CD4-positive, alpha-beta T cell (primary cell): Measurements from ENCODE around the gene RPS16. TPM values are rescaled to one million over a fixed set of nuclear protein-coding genes. Genes with fewer than 3 reads are reported as not detected.
A peak's percentile ranks its signal among the peaks of the same experiment; 100 is the strongest.
"Not testable (repeated sequence)": the region's sequence is repeated elsewhere in the genome, so short reads cannot be mapped to it uniquely, and the experiment has no call there.

Experiments used
- ATAC-seq: fragments of 200-7000 bp; cut with Tn5 transposase; one replicate; pipeline ENCODE4 v1.10.0; 2022; ENCODE audit warnings: mild to moderate bottlenecking; ENCODE audit not compliant: poor library complexity
- CTCF ChIA-PET: fragments of 350-600 bp; sonication (Branson Sonifier 250); formaldehyde crosslinking; loops from one replicate; lab custom pipeline; 2021; ENCODE audit warnings: antibody characterized with exemption, inconsistent platforms; lab: Charles Lee
- POLR2A ChIA-PET: fragments of 350-600 bp; sonication (Branson Sonifier 250); formaldehyde crosslinking; loops from one replicate; lab custom pipeline; 2021; ENCODE audit warnings: antibody characterized with exemption, inconsistent platforms; lab: Charles Lee
- DNase-seq, 14 experiments: peaks; one replicate each; pipeline ENCODE4 v3.0.0-alpha.2; 2013 to 2020; ENCODE audit warnings: mixed read lengths in 2 of 14
- H3K27ac ChIP-seq, 2 donors: one replicate each; pipeline versions ENCODE4 v1.5.1 to v1.7.0; 2013; ENCODE audit warnings: low read length in 2 of 2, low read depth in 1 of 2, mild to moderate bottlenecking in 1 of 2
- H3K27me3 ChIP-seq, 2 experiments: 1 replicate in 1 of 2; 2 replicates in 1 of 2; pipeline versions ENCODE4 v1.6.1 to v1.7.0; 2013; ENCODE audit warnings: low read length in 2 of 2, control low read depth in 1 of 2, mild to moderate bottlenecking in 1 of 2, moderate library complexity in 1 of 2; ENCODE audit not compliant: insufficient read depth in 2 of 2, control insufficient read depth in 1 of 2
- H3K36me3 ChIP-seq: one replicate; pipeline ENCODE4 v1.6.1; 2013; ENCODE audit warnings: low read length, control low read depth; ENCODE audit not compliant: insufficient read depth
- H3K4me1 ChIP-seq: one replicate; pipeline ENCODE4 v1.6.1; 2013; ENCODE audit warnings: low read length, control low read depth; ENCODE audit not compliant: insufficient read depth
- H3K4me3 ChIP-seq: one replicate; pipeline ENCODE4 v1.5.1; 2013; ENCODE audit warnings: mild to moderate bottlenecking, low read length, moderate library complexity
- H3K9me3 ChIP-seq, 2 experiments: 1 replicate in 1 of 2; 2 replicates in 1 of 2; pipeline versions ENCODE4 v1.6.1 to v1.7.0; 2013; ENCODE audit warnings: low read length in 2 of 2, mild to moderate bottlenecking in 2 of 2, control low read depth in 1 of 2, moderate library complexity in 1 of 2; ENCODE audit not compliant: control insufficient read depth in 1 of 2, insufficient read depth in 1 of 2
- H3K27ac Mint-ChIP-seq: one replicate; pipeline ENCODE4 v1.8.0; 2020; ENCODE audit warnings: mixed read lengths
- H3K27me3 Mint-ChIP-seq: one replicate; pipeline ENCODE4 v1.8.0; 2021; ENCODE audit warnings: mixed read lengths
- H3K36me3 Mint-ChIP-seq: one replicate; pipeline ENCODE4 v1.8.0; 2021; ENCODE audit warnings: low read depth, mixed read lengths
- H3K4me1 Mint-ChIP-seq: one replicate; pipeline ENCODE4 v1.8.0; 2021; ENCODE audit warnings: low read depth, mixed read lengths
- H3K4me3 Mint-ChIP-seq: one replicate; pipeline ENCODE4 v1.8.0; 2020; ENCODE audit warnings: mild to moderate bottlenecking, mixed read lengths
- H3K9me3 Mint-ChIP-seq: one replicate; pipeline ENCODE4 v1.8.0; 2020; ENCODE audit warnings: mixed read lengths
- intact Hi-C, 2 experiments: fragments of 100-400 bp; cut with DNase I in 1 of 2; cut with micrococcal nuclease in 1 of 2; formaldehyde crosslinking; loops; one replicate each; pipeline versions ENCODE4 v1.15.1 to v1.9.0; 2023 to 2025; cut with DNase I, micrococcal nuclease
- total RNA-seq, 174 experiments: library from RNA in 2 of 174; stranded (reverse) in 2 of 174; gene quantifications; one replicate each; pipeline ENCODE4 v1.2.3 and lab custom pipeline; 2021 to 2026
- TF ChIP-seq, protein P1 (sequence below): fragments of 200-600 bp; IDR thresholded peaks from one replicate; pipeline ENCODE4 v1.8.0; 2022; ENCODE audit warnings: antibody characterized with exemption, mild to moderate bottlenecking

RPS16 gene
- total RNA-seq, 2 experiments from 2014 or later: 4,625 to 4,839 TPM

- no peak overlapping the region for H3K27ac Mint-ChIP-seq
- H3K36me3 ChIP-seq: peaks cover 72% of the 10 kb centered on the region
- H3K4me1 ChIP-seq: no peaks in the 10 kb centered on the region
- ATAC-seq: no peak
- H3K9me3 ChIP-seq: no peaks in the 10 kb centered on the region
- ChIA-PET CTCF (no interaction called here), POLR2A (interaction anchor here (1.0 kb wide), 1 partner anchor 23 kb away, joined by 3 read pairs; no protein-coding TSS in a partner anchor)
- no peak overlapping the region for H3K4me3 ChIP-seq
- no peaks in the 10 kb centered on the region for H3K27me3 Mint-ChIP-seq
- no peak overlapping the region for H3K27ac ChIP-seq
- peaks cover 90% of the 10 kb centered on the region for H3K36me3 Mint-ChIP-seq
- no peaks in the 10 kb centered on the region for H3K27me3 ChIP-seq
- intact Hi-C loops: no loop called here
- TF ChIP-seq, protein P1, sequence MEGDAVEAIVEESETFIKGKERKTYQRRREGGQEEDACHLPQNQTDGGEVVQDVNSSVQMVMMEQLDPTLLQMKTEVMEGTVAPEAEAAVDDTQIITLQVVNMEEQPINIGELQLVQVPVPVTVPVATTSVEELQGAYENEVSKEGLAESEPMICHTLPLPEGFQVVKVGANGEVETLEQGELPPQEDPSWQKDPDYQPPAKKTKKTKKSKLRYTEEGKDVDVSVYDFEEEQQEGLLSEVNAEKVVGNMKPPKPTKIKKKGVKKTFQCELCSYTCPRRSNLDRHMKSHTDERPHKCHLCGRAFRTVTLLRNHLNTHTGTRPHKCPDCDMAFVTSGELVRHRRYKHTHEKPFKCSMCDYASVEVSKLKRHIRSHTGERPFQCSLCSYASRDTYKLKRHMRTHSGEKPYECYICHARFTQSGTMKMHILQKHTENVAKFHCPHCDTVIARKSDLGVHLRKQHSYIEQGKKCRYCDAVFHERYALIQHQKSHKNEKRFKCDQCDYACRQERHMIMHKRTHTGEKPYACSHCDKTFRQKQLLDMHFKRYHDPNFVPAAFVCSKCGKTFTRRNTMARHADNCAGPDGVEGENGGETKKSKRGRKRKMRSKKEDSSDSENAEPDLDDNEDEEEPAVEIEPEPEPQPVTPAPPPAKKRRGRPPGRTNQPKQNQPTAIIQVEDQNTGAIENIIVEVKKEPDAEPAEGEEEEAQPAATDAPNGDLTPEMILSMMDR: no peak
- no peaks in the 10 kb centered on the region for H3K9me3 Mint-ChIP-seq
- DNase-seq: no peak
- peaks cover 6% of the 10 kb centered on the region for H3K4me1 Mint-ChIP-seq
- no peak overlapping the region for H3K4me3 Mint-ChIP-seq
Observed at GRCh38 chr19:39463403-39463802, 27.7 kb upstream of the RPS16 start.

- ATAC-seq, H3K27ac ChIP-seq, H3K4me3 ChIP-seq, H3K9me3 ChIP-seq, H3K27me3 Mint-ChIP-seq, H3K4me3 Mint-ChIP-seq, DNase-seq, POLR2A ChIA-PET, intact Hi-C loops, CTCF ChIA-PET, H3K27me3 ChIP-seq, H3K9me3 Mint-ChIP-seq: not testable (repeated sequence)
- Mint-ChIP-seq H3K4me1 (peaks cover 70% of the 10 kb centered on the region), H3K36me3 (peaks cover 64% of the 10 kb centered on the region), H3K27ac (peak overlapping the region; percentile 22)
- H3K4me1 ChIP-seq: peaks cover 57% of the 10 kb centered on the region
- H3K36me3 ChIP-seq: peaks cover 53% of the 10 kb centered on the region
Observed at GRCh38 chr19:39451257-39451656, 15.5 kb upstream of the RPS16 start.

DNA sequence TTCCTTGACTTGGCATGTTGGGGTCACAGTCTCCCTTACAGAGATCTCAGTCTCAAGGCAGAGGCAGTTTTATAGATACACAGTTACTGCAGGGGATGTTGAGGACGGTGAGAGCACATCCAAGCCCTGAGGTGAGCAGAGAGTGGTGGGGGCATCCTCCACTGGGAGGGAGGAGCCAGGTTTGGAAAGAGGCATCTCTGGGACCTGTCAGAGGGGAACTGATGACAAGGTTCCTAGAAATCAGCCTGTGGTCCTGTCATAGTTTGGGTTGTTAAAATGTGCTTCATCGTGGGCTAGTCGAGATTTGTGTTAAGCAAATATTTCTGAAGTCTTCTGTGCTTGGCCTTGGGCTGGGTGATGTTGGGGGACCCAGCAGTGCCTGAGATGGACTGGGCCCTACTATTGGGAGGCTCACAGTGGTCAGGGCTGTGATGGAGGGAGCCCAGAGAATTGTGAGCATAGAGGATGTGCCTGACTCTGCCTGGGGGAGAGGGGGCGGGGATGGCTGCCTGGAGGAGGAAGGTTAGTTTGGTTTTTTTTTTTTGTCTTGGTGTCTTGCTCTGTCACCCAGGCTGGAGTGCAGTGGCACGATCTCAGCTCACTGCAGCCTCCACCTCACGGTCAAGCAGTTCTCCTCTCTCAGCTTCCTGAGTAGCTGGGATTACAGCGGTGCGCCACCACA, 13.5 kb upstream of the RPS16 start:
- Mint-ChIP-seq H3K4me3 (peak overlapping the region; percentile 83), H3K27me3 (no peaks in the 10 kb centered on the region), H3K9me3 (no peaks in the 10 kb centered on the region), H3K36me3 (peaks cover 65% of the 10 kb centered on the region), H3K27ac (peak overlapping the region; percentile 78), H3K4me1 (peaks cover 79% of the 10 kb centered on the region)
- Histone ChIP-seq H3K27ac (no peak overlapping the region), H3K36me3 (peaks cover 44% of the 10 kb centered on the region), H3K4me3 (no peak overlapping the region), H3K9me3 (no peaks in the 10 kb centered on the region), H3K27me3 (no peaks in the 10 kb centered on the region), H3K4me1 (peaks cover 65% of the 10 kb centered on the region)
- TF ChIP-seq, protein P1: no peak
- no peak for ATAC-seq
- ChIA-PET CTCF (no interaction called here), POLR2A (no interaction called here)
- DNase-seq: no peak
- intact Hi-C loops: loop anchor here (5.0 to 10.0 kb wide), 2 partner anchors 33 to 746 kb away; partner anchors contain the start of genes MAP3K10 (in 1 of the 2) and TIMM50 (in 1 of the 2)
